Endothelial cell of umbilical vein (primary cell): Measurements from ENCODE around the gene ASPSCR1. TPM values are rescaled to one million over a fixed set of nuclear protein-coding genes. Genes with fewer than 3 reads are reported as not detected.
"Not testable (repeated sequence)": the region's sequence is repeated elsewhere in the genome, so short reads cannot be mapped to it uniquely, and the experiment has no call there.

Source experiments
- BruUV-seq: library from RNA; stranded (reverse); fragments of 400-500 nt; replicated peaks from 2 replicates; lab custom pipeline; 2021; lab: Mats Ljungman, UMichigan
- CTCF ChIA-PET: fragments of 300-600, 350-600 bp; sonication (Branson Sonifier 250); formaldehyde crosslinking; loops from one replicate; lab custom pipeline; 2021; ENCODE audit warnings: antibody characterized with exemption, inconsistent platforms; lab: Charles Lee
- POLR2A ChIA-PET: fragments of 300-600, 350-600 bp; sonication (Branson Sonifier 250); formaldehyde crosslinking; loops from one replicate; lab custom pipeline; 2021; ENCODE audit warnings: antibody characterized with exemption, inconsistent platforms; lab: Charles Lee
- DNase-seq: peaks from one replicate; pipeline ENCODE4 v3.0.0-alpha.2; 2011; ENCODE audit warnings: low read depth, low spot score
- FAIRE-seq: peaks from 2 replicates; lab custom pipeline; 2011; peaks lifted over from hg19 to GRCh38; lab: Jason Lieb, UNC
- H2AFZ ChIP-seq: 2 replicates; pipeline ENCODE4 v1.6.0; 2012; ENCODE audit warnings: low read depth, low read length, control low read depth, inconsistent platforms
- H3K27ac ChIP-seq: 2 replicates; pipeline ENCODE4 v1.5.1; 2011; ENCODE audit warnings: low read depth, mild to moderate bottlenecking, control low read depth, low read length, moderate library complexity; ENCODE audit not compliant: insufficient read depth
- H3K27me3 ChIP-seq, 2 experiments: 2 replicates each; pipeline versions ENCODE4 v1.6.0 to v1.6.1; 2011; ENCODE audit warnings: low read length in 2 of 2, mixed read lengths in 1 of 2; ENCODE audit not compliant: control insufficient read depth in 2 of 2, insufficient read depth in 2 of 2
- H3K36me3 ChIP-seq, 2 experiments: 2 replicates in 1 of 2; 3 replicates in 1 of 2; pipeline ENCODE4 v1.5.1; 2011; ENCODE audit warnings: low read length in 2 of 2, mild to moderate bottlenecking in 1 of 2, moderate library complexity in 1 of 2; ENCODE audit not compliant: control insufficient read depth in 2 of 2, insufficient read depth in 2 of 2; ENCODE audit errors: extremely low read depth in 1 of 2
- H3K4me1 ChIP-seq: 3 replicates; pipeline ENCODE4 v1.5.1; 2011; ENCODE audit warnings: mild to moderate bottlenecking, low read length; ENCODE audit not compliant: control insufficient read depth, insufficient read depth; ENCODE audit errors: extremely low read depth
- H3K4me2 ChIP-seq: 2 replicates; pipeline ENCODE4 v1.6.1; 2011; ENCODE audit warnings: low read length, control low read depth, mixed read lengths; ENCODE audit not compliant: insufficient read depth
- H3K4me3 ChIP-seq, 3 experiments: fragments of 200-600 bp in 1 of 3; sonication (generic), shearing (Covaris generic) in 1 of 3; replicated peaks in 1 of 3; 2 replicates each; pipeline ENCODE4 v1.5.1; 2011 to 2016; ENCODE audit warnings: control low read depth in 3 of 3, low read length in 3 of 3, mild to moderate bottlenecking in 2 of 3, inconsistent platforms in 1 of 3, low read depth in 1 of 3, moderate library complexity in 1 of 3; ENCODE audit not compliant: insufficient read depth in 1 of 3
- H3K79me2 ChIP-seq: 2 replicates; pipeline ENCODE4 v1.6.0; 2012; ENCODE audit warnings: low read length, inconsistent platforms; ENCODE audit not compliant: control insufficient read depth, insufficient read depth
- H3K9ac ChIP-seq: replicated peaks from 2 replicates; pipeline ENCODE3; 2011; ENCODE audit warnings: low read length, control low read depth; ENCODE audit not compliant: insufficient read depth; ENCODE audit errors: extremely low read depth
- H3K9me1 ChIP-seq: replicated peaks from 3 replicates; pipeline ENCODE4 v1.6.0; 2011; ENCODE audit warnings: mild to moderate bottlenecking, low read length; ENCODE audit not compliant: control insufficient read depth, insufficient read depth; ENCODE audit errors: extremely low read depth
- H3K9me3 ChIP-seq: replicated peaks from 2 replicates; pipeline ENCODE4 v1.5.1; 2012; ENCODE audit warnings: low read length, inconsistent platforms; ENCODE audit not compliant: control insufficient read depth, insufficient read depth
- H4K20me1 ChIP-seq: replicated peaks from 2 replicates; pipeline ENCODE3; 2011; ENCODE audit warnings: mild to moderate bottlenecking, low read length; ENCODE audit not compliant: control insufficient read depth, insufficient read depth; ENCODE audit errors: extremely low read depth
- CTCF ChIP-seq, 2 donors: IDR thresholded peaks; 1 replicate in 1 of 2; 2 replicates in 1 of 2; pipeline ENCODE4 v1.5.1; 2011; ENCODE audit warnings: low read length in 2 of 2, mild to moderate bottlenecking in 2 of 2, moderate library complexity in 2 of 2, control low read depth in 1 of 2, inconsistent platforms in 1 of 2, low read depth in 1 of 2; ENCODE audit not compliant: insufficient read depth in 1 of 2; ENCODE audit errors: extremely low read depth in 1 of 2
- EZH2 ChIP-seq: IDR thresholded peaks from 2 replicates; pipeline ENCODE4 v1.6.1; 2012; ENCODE audit warnings: borderline replicate concordance, low read depth, mild to moderate bottlenecking, moderate library complexity, low read length, inconsistent platforms; ENCODE audit not compliant: severe bottlenecking
- FOS ChIP-seq: IDR thresholded peaks from 2 replicates; pipeline ENCODE4 v1.6.1; 2011; ENCODE audit warnings: mild to moderate bottlenecking, low read length, moderate library complexity, borderline replicate concordance; ENCODE audit not compliant: insufficient read depth
- GATA2 ChIP-seq: IDR thresholded peaks from 2 replicates; pipeline ENCODE4 v1.7.0; 2011; ENCODE audit warnings: low read depth, mild to moderate bottlenecking, moderate library complexity, mixed read lengths, low read length; ENCODE audit not compliant: insufficient read length, insufficient read depth
- JUN ChIP-seq: IDR thresholded peaks from 2 replicates; pipeline ENCODE4 v1.6.1; 2011; ENCODE audit warnings: borderline replicate concordance, low read depth; ENCODE audit not compliant: insufficient read length, insufficient read depth
- MAX ChIP-seq: IDR thresholded peaks from 2 replicates; pipeline ENCODE4 v1.6.1; 2011; ENCODE audit not compliant: insufficient read depth, insufficient read length
- MYC ChIP-seq: IDR thresholded peaks from one replicate; pipeline ENCODE4 v1.6.1; 2011; ENCODE audit warnings: mild to moderate bottlenecking, low read depth, low read length
- POLR2A ChIP-seq: IDR thresholded peaks from 2 replicates; pipeline ENCODE4 v1.6.1; 2012; ENCODE audit warnings: low read depth, mild to moderate bottlenecking, control low read depth, low read length
- POLR2AphosphoS5 ChIP-seq: IDR thresholded peaks from 2 replicates; pipeline ENCODE4 v1.6.1; 2012; ENCODE audit warnings: low read depth, mild to moderate bottlenecking, control low read depth, low read length, moderate library complexity; ENCODE audit not compliant: insufficient read depth
- dilution Hi-C: fragments of 300-500 bp; cut with MboI; formaldehyde crosslinking; loops from one replicate; pipeline ENCODE4 v1.15.0; 2019; ENCODE audit warnings: low sequenced_read_pairs; ENCODE audit not compliant: extremely low pct_ligation_motif_present
- intact Hi-C: fragments of 100-400 bp; cut with micrococcal nuclease; formaldehyde crosslinking; loops from one replicate; pipeline ENCODE4 v1.10.0; 2022
- polyA plus RNA-seq, 4 experiments: library from polyadenylated mRNA; depleted of rRNA in 3 of 4; stranded (reverse) in 3 of 4; unstranded in 1 of 4; fragments of >200 nt; gene quantifications; 2 replicates each; pipeline versions ENCODE4 v1.2.1 to v1.2.3, GENCODE V29; 2011 to 2012; ENCODE audit warnings: missing spikeins in 1 of 4
- total RNA-seq: library from RNA; stranded (reverse); gene quantifications from 2 replicates; pipeline ENCODE4 v1.2.3, GENCODE V29; 2021

Gene ASPSCR1
- total and polyA plus RNA-seq, 2 donors (not counting 3 experiments of a cell fraction or from before 2014, with no cell fraction given): 24.8 to 36.5 TPM

GRCh38 chr17:82037889-82038195 lies 60.4 kb downstream of the ASPSCR1 start:
- POLR2A ChIA-PET: interaction anchor here (1.1 kb wide), 1 partner anchor 116 kb away, joined by 3 read pairs; no protein-coding TSS in a partner anchor
- no peak overlapping the region for H3K27ac ChIP-seq
- H3K9me1 ChIP-seq: no peaks in the 10 kb centered on the region
- BruUV-seq: no TSS peak
- peak overlapping the region; percentile 33 for H3K4me2 ChIP-seq
- no peaks in the 10 kb centered on the region for H3K9me3 ChIP-seq
- no peaks in the 10 kb centered on the region for H3K36me3 ChIP-seq
- TF ChIP-seq MYC (no peak), POLR2A (no peak), MAX (no peak), JUN (no peak), GATA2 (no peak), FOS (no peak), POLR2AphosphoS5 (no peak), CTCF (IDR thresholded peaks at IDR 0.05; ENCODE audit: extremely low read depth in 1 of 2, insufficient read depth in 1 of 2, low read depth in 1 of 2, low read length in 2 of 2) (no peak), EZH2 (no peak)
- CTCF ChIA-PET: interaction anchor here (0.6 to 1.5 kb wide), 21 partner anchors 9 to 313 kb away, joined by 3 to 19 read pairs (median 5); partner anchors contain the start of genes CENPX, FASN, GPS1 and LRRC45
- DNase-seq (no peak), FAIRE-seq (no peak)
- no peaks in the 10 kb centered on the region for H4K20me1 ChIP-seq
- peaks cover 2% of the 10 kb centered on the region for H3K79me2 ChIP-seq
- dilution Hi-C loops (no loop called here), intact Hi-C loops (loop anchor here (1.0 to 10.0 kb wide), 4 partner anchors 15 to 377 kb away; partner anchors contain the start of genes HEXD, LRRC45 and OGFOD3)
- H3K9ac ChIP-seq: no peak overlapping the region
- peaks cover 6% of the 10 kb centered on the region for H3K4me1 ChIP-seq
- no peaks in the 10 kb centered on the region for H3K27me3 ChIP-seq
- peak overlapping the region in 1 of 3 experiments; percentile 69 for H3K4me3 ChIP-seq
- peak overlapping the region; percentile 9 for H2AFZ ChIP-seq

GRCh38 chr17:82038796-82039409 lies 61.5 kb downstream of the ASPSCR1 start:
- H3K9me3 ChIP-seq, H3K9me1 ChIP-seq, H3K27ac ChIP-seq, H3K4me3 ChIP-seq, dilution Hi-C loops, FAIRE-seq, H3K4me2 ChIP-seq, H3K36me3 ChIP-seq, DNase-seq, H3K27me3 ChIP-seq, H4K20me1 ChIP-seq, BruUV-seq, H3K4me1 ChIP-seq, H3K79me2 ChIP-seq, H3K9ac ChIP-seq, POLR2A ChIA-PET, H2AFZ ChIP-seq: not testable (repeated sequence)
- intact Hi-C loops: loop anchor here (10.0 kb wide), 2 partner anchors 196 to 376 kb away; partner anchors contain the start of genes HEXD and OGFOD3
- CTCF ChIA-PET: interaction anchor here (1.5 kb wide), 1 partner anchor 12 kb away, joined by 18 read pairs; the partner anchor contains the start of genes GPS1 and RFNG
